AG08396 (cell line): ENCODE measurements around the gene DTX3L.

ENCODE experiments used
- DNase-seq: peaks from one replicate; pipeline ENCODE4 v3.0.0; 2012; ENCODE audit warnings: low spot score, mixed read lengths

Gene DTX3L

DNA sequence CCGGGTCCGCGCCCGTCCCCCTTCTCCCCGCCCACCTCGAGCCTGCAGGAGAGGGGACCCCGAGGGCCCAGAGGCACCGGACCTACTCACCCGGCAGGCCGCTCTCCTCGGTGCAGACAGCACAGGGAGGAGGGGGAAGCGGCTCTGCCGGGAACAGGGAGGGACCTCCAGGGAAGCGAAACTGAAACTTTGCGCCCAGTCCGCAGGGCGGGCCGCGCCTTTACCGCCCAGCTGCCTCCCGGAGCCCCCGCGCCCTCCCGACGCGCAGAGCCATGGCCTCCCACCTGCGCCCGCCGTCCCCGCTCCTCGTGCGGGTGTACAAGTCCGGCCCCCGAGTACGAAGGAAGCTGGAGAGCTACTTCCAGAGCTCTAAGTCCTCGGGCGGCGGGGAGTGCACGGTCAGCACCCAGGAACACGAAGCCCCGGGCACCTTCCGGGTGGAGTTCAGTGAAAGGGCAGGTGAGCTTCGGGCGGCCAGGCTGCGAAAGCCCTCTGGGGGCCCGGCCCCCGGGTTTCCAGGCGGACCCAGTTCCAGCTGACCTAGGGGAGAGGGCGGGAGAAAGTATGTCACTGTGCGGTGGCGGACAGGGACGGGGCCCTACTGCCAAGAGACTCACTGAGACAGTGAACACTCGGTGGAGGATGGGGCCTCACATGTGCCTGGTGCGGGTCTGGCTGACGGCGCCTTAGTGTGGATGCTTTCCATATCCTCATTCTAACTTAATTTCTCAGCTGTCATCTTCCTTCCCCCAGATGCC is at the start of gene DTX3L, which contains the start of gene PARP9:
DTX3L (plus strand) TSS at position 184 of the 758 bp plus-strand sequence; CDS start at position 273, 89 bp downstream.
PARP9 (minus strand) TSS at position 146 of the 758 bp plus-strand sequence. CDS start 4,680 bp downstream, outside the sequence.
- peak; percentile 94 for DNase-seq

DNA sequence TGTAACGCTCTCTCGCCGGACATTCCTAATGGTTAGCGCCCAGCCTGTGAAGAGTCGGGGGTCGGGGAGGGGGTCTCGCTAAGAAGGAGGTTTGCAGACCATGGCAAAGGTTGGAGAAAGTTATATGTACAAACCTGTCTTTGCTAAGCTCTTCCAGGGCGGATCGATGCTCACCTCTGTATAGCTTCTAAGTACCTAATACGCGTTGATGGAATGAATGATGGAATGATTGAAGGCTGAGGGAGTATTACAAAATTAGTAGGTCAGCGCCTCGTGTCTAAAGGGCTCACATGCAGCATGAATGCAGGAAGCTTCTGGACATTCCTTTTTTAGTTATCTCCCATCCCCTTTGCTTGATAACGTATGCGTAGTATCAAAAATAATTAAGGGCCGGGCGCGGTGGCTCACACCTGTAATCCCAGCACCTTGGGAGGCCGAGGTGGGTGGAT is 49.1 kb upstream of the DTX3L start:
- no peak for DNase-seq

DNA sequence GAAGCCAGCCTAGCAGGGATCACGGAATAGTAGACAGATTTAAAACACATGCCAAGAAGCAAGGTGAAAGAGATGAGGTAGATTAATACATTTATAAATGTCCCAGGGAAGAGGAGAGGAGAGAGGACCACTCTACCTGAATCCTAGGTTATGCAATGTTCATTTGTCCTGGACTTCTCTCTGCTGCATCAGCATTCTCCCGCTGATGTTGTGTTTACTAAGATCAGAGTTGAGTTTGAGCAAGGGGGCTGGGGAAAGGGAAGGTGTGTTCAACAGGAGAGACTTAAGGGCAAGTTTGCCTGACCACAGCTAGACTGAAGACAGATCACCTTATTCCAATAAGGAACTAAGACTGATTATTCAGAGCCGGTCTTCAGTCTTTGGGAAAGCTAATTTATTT is 48.3 kb upstream of the DTX3L start:
- no peak for DNase-seq

DNA sequence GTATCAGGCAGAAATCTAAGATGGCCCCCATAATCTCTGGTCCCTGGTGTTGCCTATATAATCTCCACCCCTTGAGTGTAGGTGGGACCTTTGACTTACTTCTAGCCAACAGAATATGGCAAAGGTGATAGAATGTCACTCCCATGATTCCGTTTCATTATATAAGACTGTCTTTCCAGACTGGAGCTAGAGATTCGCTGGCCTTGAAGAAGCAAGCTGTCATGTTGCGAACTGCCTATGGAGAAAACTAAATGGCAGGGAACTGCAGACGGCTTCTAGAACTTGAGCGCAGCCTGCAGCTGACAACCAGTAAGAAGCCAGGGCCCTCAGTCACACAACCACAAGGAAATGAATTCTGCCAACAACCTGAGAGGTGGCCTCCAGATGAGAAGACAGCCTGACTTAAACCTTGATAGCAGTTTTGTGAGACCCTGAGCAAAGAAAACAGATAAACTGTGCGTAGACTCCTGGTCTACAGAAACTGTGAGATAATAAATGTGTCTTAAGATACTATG is 47.2 kb upstream of the DTX3L start:
- DNase-seq = no peak

DNA sequence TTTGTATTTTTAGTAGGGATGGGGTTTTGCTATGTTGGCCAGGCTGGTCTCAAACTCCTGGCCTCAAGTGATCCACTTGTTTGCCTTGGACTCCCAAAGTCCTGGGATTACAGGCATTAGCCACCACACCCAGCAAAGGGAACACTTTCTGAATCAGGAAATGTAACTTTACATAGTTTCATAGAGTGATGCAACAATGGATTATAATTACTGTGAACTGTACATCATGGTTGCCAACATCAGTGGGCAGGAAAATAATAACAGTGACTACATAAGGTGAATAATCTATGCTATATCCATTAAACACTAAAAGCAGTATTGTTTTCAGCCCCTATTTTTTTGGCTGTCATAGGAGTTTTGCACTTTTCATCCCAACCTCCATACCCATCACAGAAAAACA is 44.4 kb upstream of the DTX3L start:
- DNase-seq = no peak

DNA sequence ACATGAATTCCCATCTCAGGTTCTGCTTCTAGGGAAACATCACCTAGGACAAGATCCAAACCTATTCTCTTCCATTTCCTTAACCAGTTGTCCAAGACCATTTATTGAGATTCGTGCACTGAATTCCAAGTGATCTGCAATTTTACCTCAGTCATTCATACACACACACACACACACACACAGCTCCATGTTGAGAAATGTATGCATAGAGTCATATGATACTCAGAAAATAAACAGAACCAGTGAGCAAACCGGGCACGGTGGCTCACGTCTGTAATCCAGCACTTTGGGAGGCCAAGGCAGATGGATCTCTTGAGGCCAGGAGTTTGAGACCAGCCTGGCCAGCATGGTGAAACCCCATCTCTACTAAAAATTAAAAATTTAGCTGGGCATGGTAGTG is 43.3 kb upstream of the DTX3L start:
- DNase-seq = no peak

DNA sequence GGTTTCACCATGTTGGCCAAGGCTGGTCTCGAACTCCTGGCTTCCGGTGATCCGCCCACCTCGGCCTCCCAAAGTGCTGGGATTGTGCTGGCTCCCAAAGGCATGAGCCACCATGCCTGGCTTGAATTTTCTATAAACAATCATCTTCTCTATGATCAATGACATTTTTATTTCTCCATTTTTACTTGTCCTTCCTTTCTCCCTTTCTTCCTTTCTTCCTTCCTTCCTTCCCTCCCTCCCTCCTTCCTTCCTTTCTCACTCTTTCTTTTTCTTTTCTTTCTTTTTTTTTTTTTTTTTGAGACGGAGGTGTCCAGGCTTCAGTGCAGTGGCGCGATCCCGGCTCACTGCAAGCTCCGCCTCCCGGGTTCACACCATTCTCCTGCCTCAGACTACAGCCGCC is 40.8 kb upstream of the DTX3L start:
- no peak for DNase-seq

DNA sequence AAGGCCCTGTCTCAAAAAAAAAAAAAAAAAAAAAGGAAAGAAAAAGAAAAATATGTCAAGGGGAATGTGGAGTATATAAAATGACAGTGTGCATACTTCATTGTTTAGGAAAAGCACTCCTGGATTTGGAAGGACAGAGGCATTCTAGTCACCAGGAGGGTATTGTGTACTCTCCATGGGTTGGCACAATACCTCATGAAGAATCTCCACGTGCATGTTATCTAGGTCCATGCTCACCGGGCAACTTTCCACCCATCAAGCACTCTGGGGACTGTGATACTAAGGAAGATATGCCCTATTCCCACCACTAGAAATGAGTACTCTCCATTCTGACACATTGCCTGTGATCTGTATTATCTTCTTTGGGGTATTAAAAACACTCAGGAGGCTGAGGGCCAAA is 34.0 kb upstream of the DTX3L start:
- DNase-seq = no peak

DNA sequence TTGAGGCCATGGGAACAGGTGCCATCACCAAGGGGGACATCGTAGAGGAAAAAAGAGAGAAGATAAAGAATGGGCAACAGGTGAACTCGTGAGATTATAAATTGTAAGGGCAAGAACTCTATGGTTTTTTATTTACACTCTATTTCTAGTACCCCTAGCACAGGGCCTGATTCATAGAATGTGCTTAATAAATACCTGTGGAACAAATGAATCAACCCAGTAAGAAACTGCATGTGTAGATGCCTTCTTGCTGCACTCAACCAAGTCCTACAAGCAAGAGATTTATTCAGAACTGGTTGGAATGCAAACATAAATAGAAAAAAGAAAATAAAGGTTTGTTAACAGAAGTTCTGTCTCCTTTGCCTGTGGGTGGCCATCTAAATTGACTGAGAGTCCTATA is 30.7 kb upstream of the DTX3L start:
- no peak for DNase-seq

DNA sequence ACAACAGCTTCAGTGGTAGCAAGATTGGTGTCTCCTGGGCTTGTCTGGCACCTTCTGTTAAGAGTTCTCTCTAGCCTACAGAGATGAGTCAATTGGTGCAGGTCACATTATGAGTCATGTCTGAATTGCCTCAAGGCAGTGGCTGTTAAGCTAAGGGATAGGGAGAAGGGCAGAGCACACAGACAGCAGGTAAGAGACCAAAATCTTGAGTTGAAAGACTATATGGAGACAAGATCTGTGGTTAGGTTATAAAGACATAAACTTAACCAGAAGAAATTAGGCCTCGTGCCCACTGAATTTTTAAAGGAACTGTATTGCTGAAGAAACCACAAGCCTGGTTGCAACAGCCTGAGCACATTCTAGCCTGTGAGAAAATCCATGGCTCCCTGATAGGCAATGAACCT is 30.2 kb upstream of the DTX3L start:
- peak; percentile 74 for DNase-seq

DNA sequence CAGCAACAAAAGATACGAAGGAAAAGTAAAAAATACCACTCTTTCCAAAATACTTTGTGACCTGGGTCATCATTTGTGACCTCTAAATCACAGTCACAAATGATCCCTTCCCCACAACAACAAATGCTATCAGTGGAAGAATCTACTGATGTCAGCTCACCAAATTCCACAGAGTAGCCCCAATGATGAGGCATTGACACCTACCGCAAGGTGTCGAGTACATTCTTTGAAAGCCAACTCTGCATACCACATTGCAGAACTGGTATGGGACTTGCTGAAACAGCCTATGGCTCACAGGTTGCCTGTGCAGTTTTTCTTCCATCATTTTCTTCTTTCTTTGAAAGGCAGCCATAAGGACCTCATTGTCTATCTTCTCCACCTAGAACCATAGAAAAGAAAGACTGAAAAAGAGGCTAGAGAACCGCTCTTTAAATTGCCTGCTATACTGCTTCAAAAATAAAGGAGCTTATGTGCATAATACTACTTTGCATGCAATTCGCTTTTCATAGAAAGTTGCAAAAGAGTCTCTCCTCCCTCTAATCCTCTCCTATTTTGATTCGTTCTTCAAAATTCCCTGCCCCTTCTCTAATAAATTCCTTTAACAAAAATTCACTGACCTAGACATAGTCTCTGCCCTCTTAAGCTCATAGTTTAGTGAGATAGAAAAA is 28.0 kb upstream of the DTX3L start:
- DNase-seq = no peak

DNA sequence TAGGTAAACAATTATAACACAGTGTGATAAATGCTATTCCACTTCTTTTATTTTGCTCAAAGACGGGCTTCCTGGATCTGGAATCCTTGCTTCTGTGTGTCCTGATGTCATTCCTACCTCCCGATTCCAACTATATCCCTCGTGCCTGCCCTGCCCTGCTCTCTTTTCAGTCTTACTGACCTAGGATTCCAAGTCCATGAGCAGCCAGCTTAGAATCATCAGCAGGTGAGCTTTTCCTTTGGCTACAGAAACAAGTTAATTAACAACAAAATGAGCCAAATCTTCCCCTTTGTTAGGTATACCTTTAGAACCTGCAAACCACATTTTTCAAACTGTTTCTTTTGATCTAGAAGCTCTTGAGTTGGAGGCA is 27.5 kb upstream of the DTX3L start:
- no peak for DNase-seq

DNA sequence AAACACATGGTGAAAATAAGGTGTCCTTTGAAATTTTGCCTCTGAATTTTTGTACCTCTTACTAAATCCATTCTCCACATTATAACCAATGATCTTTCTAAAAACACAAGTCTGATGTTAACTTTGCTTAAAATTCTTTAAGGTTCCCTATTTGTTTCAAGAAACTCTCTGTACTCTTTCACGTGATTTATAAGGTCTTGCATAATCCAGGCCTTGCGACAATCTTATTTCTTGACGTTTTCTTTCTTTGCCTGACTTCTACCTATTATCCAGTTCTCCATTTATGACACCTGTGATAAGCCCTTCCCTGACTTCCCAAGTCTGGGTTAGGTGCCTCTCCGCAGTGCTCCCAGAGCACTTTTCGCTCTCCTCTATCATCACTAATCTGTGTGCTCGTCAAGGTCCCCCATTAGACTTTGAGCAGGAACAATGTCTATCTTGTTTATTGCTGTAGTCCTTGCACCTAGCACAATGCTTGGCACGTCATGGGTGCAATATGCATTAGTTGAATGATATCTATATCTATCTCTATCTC is 25.1 kb upstream of the DTX3L start:
- no peak for DNase-seq

DNA sequence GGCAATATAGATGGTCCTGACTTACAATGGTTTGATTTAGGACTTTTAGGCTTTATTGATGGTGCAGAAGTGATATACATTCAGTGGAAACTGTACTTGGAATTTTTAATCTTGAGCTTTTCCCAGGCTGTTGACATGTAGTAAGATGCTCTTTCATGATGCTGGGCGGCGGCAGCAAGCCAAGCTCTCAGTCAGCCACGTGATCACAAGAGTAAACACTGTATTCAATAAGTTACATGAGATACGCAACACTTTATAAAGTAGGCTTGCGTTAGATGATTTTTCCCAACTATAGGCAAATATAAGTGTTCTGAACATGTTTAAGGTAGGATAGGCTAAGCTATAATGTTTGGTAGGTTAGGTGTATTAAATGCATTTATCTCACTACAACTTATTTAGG is 18.0 kb upstream of the DTX3L start:
- no peak for DNase-seq

DNA sequence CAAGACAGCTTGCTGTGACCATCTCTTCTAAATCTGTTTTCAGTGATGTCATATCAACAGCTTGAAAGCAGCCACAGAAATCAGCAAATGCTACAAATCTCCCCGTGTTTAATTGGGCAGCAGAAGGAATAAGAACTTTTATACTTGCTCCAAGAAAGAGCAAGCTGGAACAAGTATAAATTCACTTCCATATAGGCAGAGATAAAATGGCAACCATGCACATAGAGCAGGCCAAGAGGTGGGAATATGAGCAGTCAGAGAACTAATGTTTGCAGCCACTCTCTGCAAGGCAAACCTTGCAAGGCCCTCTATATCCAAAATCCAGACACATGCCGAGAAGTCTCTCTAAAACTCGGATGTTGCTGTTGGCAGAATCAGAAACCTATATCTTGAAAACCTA is 16.1 kb upstream of the DTX3L start:
- DNase-seq = no peak

DNA sequence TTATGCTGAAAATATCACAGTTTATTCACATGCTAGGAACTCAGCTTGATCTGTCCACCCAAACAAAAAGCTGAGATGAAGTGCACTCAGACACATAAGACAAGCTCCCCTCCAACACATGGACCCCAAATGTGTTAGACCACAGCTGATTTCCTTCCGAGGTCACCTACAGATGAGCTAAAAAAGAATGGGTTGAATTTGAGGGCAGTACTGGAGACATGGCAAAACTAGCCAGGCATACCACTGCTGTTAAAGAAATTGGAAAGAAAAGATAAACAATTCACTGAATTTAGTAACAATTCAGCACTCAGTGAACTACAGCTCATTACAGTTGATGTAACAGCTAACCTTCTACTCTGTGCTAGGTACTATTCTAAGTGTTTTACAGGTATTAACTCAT is 15.5 kb upstream of the DTX3L start:
- no peak for DNase-seq

DNA sequence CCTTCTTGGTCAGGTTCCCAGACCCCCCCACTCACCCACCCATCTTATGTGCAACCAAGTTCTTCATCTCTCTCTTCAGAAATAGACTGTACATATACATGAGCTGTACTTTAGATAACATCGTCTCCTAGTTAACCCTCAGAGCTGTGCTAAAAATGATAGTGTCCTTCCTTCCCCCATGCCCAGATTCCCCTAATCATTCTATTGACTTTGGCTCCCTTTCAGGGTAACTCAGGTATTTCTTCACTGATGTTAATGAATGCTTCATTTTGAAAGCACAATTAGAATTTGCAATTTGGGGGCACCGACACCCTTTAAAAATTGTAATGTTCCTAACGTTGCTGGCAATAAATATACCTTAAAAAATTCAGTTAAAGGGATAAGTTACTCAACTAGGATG is 11.0 kb upstream of the DTX3L start:
- no peak for DNase-seq

DNA sequence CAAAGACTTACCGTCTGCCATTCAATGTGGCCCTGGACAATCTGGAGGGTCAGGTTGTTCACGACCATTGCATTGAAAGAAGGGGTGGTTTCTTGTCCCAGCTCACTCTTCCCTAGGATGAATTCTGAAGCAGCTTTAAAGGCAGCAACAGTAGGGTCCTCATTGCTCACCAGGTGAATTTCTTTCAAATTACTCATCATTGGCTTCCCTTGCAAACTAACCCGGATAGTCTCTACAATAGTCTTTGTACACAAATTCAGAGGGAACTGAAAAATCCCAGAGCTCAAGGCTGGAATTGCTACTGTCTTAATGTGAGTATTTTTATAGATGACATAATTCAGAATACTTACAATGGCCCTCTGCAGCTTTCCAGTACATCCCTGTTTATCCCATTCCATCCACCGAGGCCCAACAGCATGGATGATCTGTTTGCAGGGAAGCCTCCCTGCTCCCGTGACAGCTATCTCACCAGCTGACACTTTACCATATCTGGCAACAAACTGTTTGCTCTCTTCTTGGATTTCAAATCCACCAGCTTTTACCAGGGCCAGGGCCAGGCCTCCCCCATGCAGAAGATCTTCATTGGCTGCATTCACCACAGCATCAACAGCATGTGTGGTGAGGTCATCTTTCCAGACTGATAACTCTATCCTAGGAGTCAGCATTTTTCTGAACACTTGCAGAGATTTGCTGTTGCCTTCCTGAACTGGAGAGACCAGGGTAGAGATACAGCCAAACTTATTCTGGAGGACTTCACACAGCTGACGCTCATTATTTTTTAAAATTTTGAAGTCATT is 8.7 kb upstream of the DTX3L start:
- peak; percentile 53 for DNase-seq

DNA sequence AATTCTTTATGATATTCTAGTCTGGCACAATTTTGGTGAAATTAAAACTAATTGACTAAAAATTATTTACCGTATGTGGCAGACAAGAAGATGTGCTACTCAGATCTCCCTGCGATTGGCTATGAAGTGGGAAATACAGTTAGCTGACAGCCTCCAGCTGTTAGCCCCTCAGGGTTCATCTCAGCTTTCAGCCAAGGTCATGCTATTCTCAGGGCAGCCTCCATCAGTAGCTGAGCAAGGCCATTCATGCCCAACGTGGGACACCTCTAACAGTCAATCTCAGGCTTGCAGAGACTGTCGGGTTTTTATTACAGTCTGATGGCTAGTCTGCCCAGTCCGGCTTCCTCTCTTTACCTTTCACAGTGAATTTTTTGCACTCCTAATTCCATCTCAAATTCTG is 6.8 kb upstream of the DTX3L start:
- no peak for DNase-seq

DNA sequence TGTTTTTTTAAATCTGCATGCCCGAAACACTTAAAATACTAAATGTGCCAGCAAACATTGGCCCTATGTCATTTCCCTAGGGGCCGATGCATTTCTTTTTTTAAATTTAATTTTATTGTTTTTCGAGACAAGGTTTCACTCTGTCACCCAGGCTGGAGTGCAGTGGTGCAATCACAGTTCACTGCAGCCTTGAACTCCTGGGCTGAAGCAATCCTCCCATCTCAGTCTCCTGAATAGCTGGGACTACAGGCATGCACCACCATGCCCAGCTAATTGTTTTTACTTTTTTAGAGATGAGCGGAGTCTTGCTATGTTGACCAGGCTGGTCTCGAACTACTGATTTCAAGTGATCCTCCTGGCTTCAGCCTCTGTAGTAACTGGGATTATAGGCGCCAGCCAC is 5.5 kb upstream of the DTX3L start:
- DNase-seq = no peak

DNA sequence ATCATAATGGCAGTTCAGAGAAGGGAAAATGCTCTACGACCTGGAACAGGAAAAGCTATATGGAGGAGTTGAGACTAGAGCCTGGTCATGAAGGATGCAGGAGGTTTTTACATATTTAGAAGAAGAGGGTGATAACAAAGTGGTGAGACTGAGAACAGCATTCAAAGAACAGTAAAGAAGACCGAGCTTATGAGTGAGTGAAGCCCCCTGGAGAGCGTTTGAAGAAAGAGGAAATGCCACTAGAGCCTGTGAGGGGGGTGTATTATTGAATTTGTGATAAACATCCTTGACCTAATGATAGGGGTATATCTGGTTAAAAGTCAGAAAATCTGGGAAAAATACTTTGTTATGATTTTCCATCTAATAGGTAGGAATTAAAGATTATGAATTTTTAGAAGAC is 4.2 kb upstream of the DTX3L start:
- no peak for DNase-seq

DNA sequence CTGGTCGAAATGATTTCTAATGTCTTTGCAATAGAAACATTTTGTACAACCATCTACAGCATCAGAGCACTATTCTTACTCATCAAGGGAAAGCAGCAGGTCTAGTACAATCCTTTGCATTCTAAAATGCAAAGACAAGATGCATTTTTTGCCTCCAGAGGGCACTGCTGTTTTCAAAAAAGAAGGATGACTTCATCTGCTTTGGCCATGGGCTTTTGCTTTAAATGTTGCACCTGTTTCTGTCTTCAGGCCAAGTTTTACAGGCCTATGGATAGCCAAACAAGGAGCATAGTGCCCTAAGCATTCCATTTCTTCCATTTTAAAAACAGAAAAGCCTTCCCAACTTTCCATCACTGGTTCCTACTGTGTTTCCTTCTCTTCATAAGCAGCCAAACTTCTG is 3.5 kb upstream of the DTX3L start:
- peak; percentile 53 for DNase-seq
